Activated T-helper 2 cell treated with anti-CD3 and anti-CD28 coated beads, Interferon-gamma antibody, Interleukin-2, Interleukin-4, amounts not matched to agents 10 μg/mL and 5 μg/mL and 100 μg/mL, durations not matched to agents 14 hours and 24 hours and 36 hours (primary cell): ENCODE measurements around the gene HNRNPUL2. TPM values are rescaled to one million over a fixed set of nuclear protein-coding genes. Genes with fewer than 3 reads are reported as not detected.
"Not testable (repeated sequence)": the region's sequence is repeated elsewhere in the genome, so short reads cannot be mapped to it uniquely, and the experiment has no call there.

ENCODE experiments used
- DNase-seq: peaks from one replicate; pipeline ENCODE4 v3.0.0; 2021; ENCODE audit warnings: low spot score
- H3K27ac Mint-ChIP-seq: one replicate; pipeline ENCODE4 v1.8.0; 2021; ENCODE audit warnings: mixed read lengths
- H3K27me3 Mint-ChIP-seq: one replicate; pipeline ENCODE4 v1.8.0; 2021; ENCODE audit warnings: low read depth, mixed read lengths
- H3K36me3 Mint-ChIP-seq: one replicate; pipeline ENCODE4 v1.8.0; 2021; ENCODE audit warnings: low read depth, mixed read lengths
- H3K4me1 Mint-ChIP-seq: one replicate; pipeline ENCODE4 v1.8.0; 2021; ENCODE audit warnings: low read depth, mixed read lengths
- H3K4me3 Mint-ChIP-seq: one replicate; pipeline ENCODE4 v1.8.0; 2021; ENCODE audit warnings: low read depth, mild to moderate bottlenecking, moderate library complexity, mixed read lengths
- H3K9me3 Mint-ChIP-seq: one replicate; pipeline ENCODE4 v1.8.0; 2021; ENCODE audit warnings: mixed read lengths
- intact Hi-C: fragments of 100-400 bp; cut with micrococcal nuclease; formaldehyde crosslinking; loops from one replicate; pipeline ENCODE4 v1.15.1; 2023
- total RNA-seq: library from RNA; stranded (reverse); gene quantifications from 2 replicates; pipeline ENCODE4 v1.2.3, GENCODE V29; 2022

Gene HNRNPUL2
- total RNA-seq, 1 donor from 2014 or later, result 62.6 TPM

- Mint-ChIP-seq H3K4me1 (peaks cover 7% of the 10 kb centered on the region), H3K9me3 (no peaks in the 10 kb centered on the region), H3K27ac (peak overlapping the region; percentile 46), H3K27me3 (no peaks in the 10 kb centered on the region), H3K4me3 (no peak overlapping the region), H3K36me3 (peaks cover 11% of the 10 kb centered on the region)
- no peak for DNase-seq
- intact Hi-C loops, result loop anchor here (2.0 kb wide), 1 partner anchor 23 kb away; the partner anchor contains the start of gene TTC9C
These were observed 25.0 kb upstream of the HNRNPUL2 start for GRCh38 chr11:62752177-62752785.

GRCh38 chr11:62749931-62750330 is 22.7 kb upstream of the HNRNPUL2 start:
- intact Hi-C loops, H3K4me3 Mint-ChIP-seq, H3K27ac Mint-ChIP-seq: not testable (repeated sequence)

GRCh38 chr11:62747475-62748160 is 20.4 kb upstream of the HNRNPUL2 start:
- no peaks in the 10 kb centered on the region for H3K27me3 Mint-ChIP-seq
- no peak for DNase-seq
- intact Hi-C loops, result no loop called here
- no peak overlapping the region for H3K27ac Mint-ChIP-seq
- H3K9me3 Mint-ChIP-seq, result no peaks in the 10 kb centered on the region
- no peak overlapping the region for H3K4me3 Mint-ChIP-seq
- H3K36me3 Mint-ChIP-seq, result peaks cover 11% of the 10 kb centered on the region
- H3K4me1 Mint-ChIP-seq, result peaks cover 4% of the 10 kb centered on the region

More at GRCh38 chr11:62749931-62750330, 22.7 kb upstream of the HNRNPUL2 start:
- not testable (repeated sequence) for H3K4me1 Mint-ChIP-seq, H3K9me3 Mint-ChIP-seq, H3K27me3 Mint-ChIP-seq, DNase-seq
- H3K36me3 Mint-ChIP-seq, result peaks cover 11% of the 10 kb centered on the region

- Mint-ChIP-seq H3K27ac (no peak overlapping the region), H3K9me3 (no peaks in the 10 kb centered on the region), H3K4me3 (no peak overlapping the region), H3K27me3 (no peaks in the 10 kb centered on the region), H3K4me1 (peaks cover 5% of the 10 kb centered on the region), H3K36me3 (peaks cover 40% of the 10 kb centered on the region)
- no peak for DNase-seq
- intact Hi-C loops, result no loop called here
These were observed 9.9 kb upstream of the HNRNPUL2 start for GRCh38 chr11:62737196-62737595.

GRCh38 chr11:62732830-62733229 is 5.6 kb upstream of the HNRNPUL2 start:
- H3K4me1 Mint-ChIP-seq, result peaks cover 10% of the 10 kb centered on the region
- peak overlapping the region; percentile 6 for H3K27ac Mint-ChIP-seq
- no peak overlapping the region for H3K4me3 Mint-ChIP-seq
- no peak for DNase-seq
- H3K36me3 Mint-ChIP-seq, result peaks cover 43% of the 10 kb centered on the region
- no peaks in the 10 kb centered on the region for H3K27me3 Mint-ChIP-seq
- intact Hi-C loops, result no loop called here
- no peaks in the 10 kb centered on the region for H3K9me3 Mint-ChIP-seq

GRCh38 chr11:62730076-62730475 is 2.8 kb upstream of the HNRNPUL2 start:
- DNase-seq, H3K9me3 Mint-ChIP-seq, intact Hi-C loops, H3K27me3 Mint-ChIP-seq, H3K27ac Mint-ChIP-seq: not testable (repeated sequence)
- H3K4me3 Mint-ChIP-seq, result peak overlapping the region; percentile 76
- peaks cover 46% of the 10 kb centered on the region for H3K36me3 Mint-ChIP-seq
- peaks cover 15% of the 10 kb centered on the region for H3K4me1 Mint-ChIP-seq

- peak; percentile 78 for DNase-seq
- peak within 1 kb of the TSS; percentile 96 for H3K27ac Mint-ChIP-seq
- H3K27me3 Mint-ChIP-seq, result no peaks in the 10 kb centered on the region
- peaks cover 30% of the 10 kb centered on the region for H3K4me1 Mint-ChIP-seq
- intact Hi-C loops, result loop anchor here (2.0 to 5.0 kb wide), 3 partner anchors 24 to 126 kb away; partner anchors contain the start of genes INTS5 and MTA2
- H3K4me3 Mint-ChIP-seq, result peak within 1 kb of the TSS; percentile 99
- peaks cover 61% of the 10 kb centered on the region for H3K36me3 Mint-ChIP-seq
- H3K9me3 Mint-ChIP-seq, result no peaks in the 10 kb centered on the region
These were observed 1.1 kb upstream of the HNRNPUL2 start, which contains the start of gene TTC9C for GRCh38 chr11:62728171-62728988. Gene TTC9C, plus strand, starts transcription at chr11:62728486. Its CDS starts 363 bp downstream, at chr11:62728849.

GRCh38 chr11:62727872-62728170 is 564 bp upstream of the HNRNPUL2 start:
- intact Hi-C loops, result loop anchor here (1.0 to 5.0 kb wide), 10 partner anchors 19 to 153 kb away; partner anchors contain the start of genes INTS5, LBHD1, MTA2 and SLC3A2
- H3K4me3 Mint-ChIP-seq, result peak overlapping the region; percentile 99
- no peaks in the 10 kb centered on the region for H3K9me3 Mint-ChIP-seq
- H3K27ac Mint-ChIP-seq, result peak overlapping the region; percentile 96
- DNase-seq, result peak; percentile 85
- no peaks in the 10 kb centered on the region for H3K27me3 Mint-ChIP-seq
- peaks cover 26% of the 10 kb centered on the region for H3K4me1 Mint-ChIP-seq
- H3K36me3 Mint-ChIP-seq, result peaks cover 61% of the 10 kb centered on the region

GRCh38 chr11:62726915-62727164 is 417 bp downstream of the HNRNPUL2 start:
- peaks cover 34% of the 10 kb centered on the region for H3K4me1 Mint-ChIP-seq
- H3K4me3 Mint-ChIP-seq, result peak overlapping the region; percentile 99
- intact Hi-C loops, result loop anchor here (1.0 to 5.0 kb wide), 9 partner anchors 18 to 154 kb away; partner anchors contain the start of genes INTS5, LBHD1, MTA2 and SLC3A2
- DNase-seq, result no peak
- H3K9me3 Mint-ChIP-seq, result no peaks in the 10 kb centered on the region
- H3K27me3 Mint-ChIP-seq, result no peaks in the 10 kb centered on the region
- peak overlapping the region; percentile 96 for H3K27ac Mint-ChIP-seq
- H3K36me3 Mint-ChIP-seq, result peaks cover 70% of the 10 kb centered on the region

- Mint-ChIP-seq H3K36me3 (peaks cover 72% of the 10 kb centered on the region), H3K9me3 (no peaks in the 10 kb centered on the region), H3K4me3 (peak overlapping the region; percentile 99), H3K27me3 (no peaks in the 10 kb centered on the region), H3K27ac (peak overlapping the region; percentile 65), H3K4me1 (peaks cover 37% of the 10 kb centered on the region)
- intact Hi-C loops, result loop anchor here (2.0 to 5.0 kb wide), 4 partner anchors 54 to 154 kb away; partner anchors contain the start of genes INTS5, LBHD1, MTA2 and SLC3A2
- DNase-seq, result no peak
These were observed 922 bp downstream of the HNRNPUL2 start for GRCh38 chr11:62726156-62726914.

- intact Hi-C loops, result loop anchor here (2.0 to 5.0 kb wide), 4 partner anchors 53 to 155 kb away; partner anchors contain the start of genes INTS5, LBHD1, MTA2 and SLC3A2
- H3K4me1 Mint-ChIP-seq, result peaks cover 43% of the 10 kb centered on the region
- peak overlapping the region; percentile 99 for H3K4me3 Mint-ChIP-seq
- DNase-seq, result no peak
- peaks cover 75% of the 10 kb centered on the region for H3K36me3 Mint-ChIP-seq
- no peaks in the 10 kb centered on the region for H3K27me3 Mint-ChIP-seq
- peak overlapping the region; percentile 65 for H3K27ac Mint-ChIP-seq
- no peaks in the 10 kb centered on the region for H3K9me3 Mint-ChIP-seq
These were observed 1.6 kb downstream of the HNRNPUL2 start for GRCh38 chr11:62725646-62726045.

GRCh38 chr11:62724171-62724570 is 3.1 kb downstream of the HNRNPUL2 start:
- peaks cover 45% of the 10 kb centered on the region for H3K4me1 Mint-ChIP-seq
- peak overlapping the region; percentile 99 for H3K4me3 Mint-ChIP-seq
- DNase-seq, result no peak
- peak overlapping the region; percentile 56 for H3K27ac Mint-ChIP-seq
- peaks cover 81% of the 10 kb centered on the region for H3K36me3 Mint-ChIP-seq
- intact Hi-C loops, result no loop called here
- H3K27me3 Mint-ChIP-seq, result no peaks in the 10 kb centered on the region
- no peaks in the 10 kb centered on the region for H3K9me3 Mint-ChIP-seq
